GM19463 (cell line): ENCODE data around the gene CACNA2D4.

Source experiments
- ATAC-seq: cut with Tn5 transposase; IDR thresholded peaks from one replicate; pipeline ENCODE4 v1.9.1; 2021; ENCODE audit warnings: mild to moderate bottlenecking, moderate library complexity; ENCODE audit not compliant: unreplicated experiment

Gene CACNA2D4

DNA sequence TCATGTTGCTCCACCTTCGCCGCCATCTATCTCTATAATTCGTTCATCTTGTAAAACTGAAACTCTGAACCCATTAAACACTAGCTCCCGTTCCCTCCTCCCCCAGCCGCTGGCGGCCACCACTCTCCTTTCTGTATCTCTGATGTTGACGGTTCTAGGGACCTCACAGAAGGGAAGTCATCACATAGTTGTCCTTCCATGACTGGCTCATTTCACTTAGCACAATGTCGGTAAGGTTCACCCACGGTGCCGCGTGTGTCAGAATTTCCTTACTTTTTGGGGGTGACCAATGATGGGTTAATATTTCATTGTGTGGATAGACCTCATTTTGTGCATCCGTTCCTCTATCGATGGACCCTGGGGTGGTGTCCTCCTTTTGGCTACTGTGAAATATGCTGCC lies 2.0 kb upstream of the CACNA2D4 start:
- ATAC-seq: no peak

DNA sequence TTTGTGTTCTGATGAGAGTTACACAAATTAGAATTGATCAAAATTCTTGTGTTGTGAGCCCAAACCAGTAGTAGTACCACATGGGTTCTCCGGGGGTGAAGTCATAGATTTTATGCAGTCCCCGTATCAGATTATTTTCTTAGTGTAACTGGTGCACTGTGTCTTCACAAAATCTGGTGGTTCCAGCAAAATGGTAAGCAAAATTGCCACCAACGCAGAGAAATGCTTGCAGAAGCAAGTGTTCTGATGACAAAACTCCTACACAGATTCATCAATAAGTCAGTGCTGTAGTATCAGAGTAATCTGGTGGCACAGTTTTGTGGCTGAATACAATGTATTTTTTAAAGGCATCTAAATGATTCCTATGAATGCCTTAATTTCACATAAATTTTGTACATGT lies 1.3 kb upstream of the CACNA2D4 start:
- ATAC-seq: no peak

DNA sequence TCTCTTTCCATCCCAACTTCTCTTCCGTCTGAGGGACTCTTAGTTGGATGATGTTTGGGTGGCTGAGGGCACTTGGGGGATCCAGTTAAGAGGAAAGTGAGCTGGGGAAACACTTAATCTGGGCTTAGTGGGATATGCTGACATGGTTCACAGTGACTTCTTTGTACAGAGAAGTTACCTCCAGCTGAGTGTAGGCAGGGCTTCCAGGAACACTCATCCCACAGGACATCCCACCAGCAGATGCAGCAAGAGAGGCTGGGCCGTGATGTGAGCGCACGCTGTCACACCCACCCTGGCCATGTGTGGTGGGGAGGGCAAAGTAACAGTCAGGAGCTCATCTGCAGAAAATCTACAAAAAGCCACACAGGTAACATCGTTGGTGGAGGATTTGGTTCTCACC lies 832 bp upstream of the CACNA2D4 start:
- no peak for ATAC-seq

DNA sequence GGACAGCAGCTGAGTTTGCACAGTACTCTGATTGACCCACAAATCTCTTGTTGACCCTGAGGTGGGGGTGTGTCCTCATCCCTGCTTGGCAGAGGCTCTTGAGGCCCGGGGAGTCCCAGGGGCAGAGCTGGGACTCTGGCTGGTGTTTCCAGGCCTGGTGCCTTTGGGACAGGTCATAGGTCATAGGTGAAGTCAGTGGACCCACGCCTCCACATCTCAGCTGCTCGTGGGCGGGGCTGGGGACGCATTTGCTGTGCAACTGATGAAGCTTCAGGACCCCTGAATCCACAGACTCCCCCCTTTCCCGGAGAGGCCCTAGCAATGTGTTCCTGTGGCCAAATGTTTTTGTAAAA lies 408 bp upstream of the CACNA2D4 start:
- ATAC-seq: no peak

DNA sequence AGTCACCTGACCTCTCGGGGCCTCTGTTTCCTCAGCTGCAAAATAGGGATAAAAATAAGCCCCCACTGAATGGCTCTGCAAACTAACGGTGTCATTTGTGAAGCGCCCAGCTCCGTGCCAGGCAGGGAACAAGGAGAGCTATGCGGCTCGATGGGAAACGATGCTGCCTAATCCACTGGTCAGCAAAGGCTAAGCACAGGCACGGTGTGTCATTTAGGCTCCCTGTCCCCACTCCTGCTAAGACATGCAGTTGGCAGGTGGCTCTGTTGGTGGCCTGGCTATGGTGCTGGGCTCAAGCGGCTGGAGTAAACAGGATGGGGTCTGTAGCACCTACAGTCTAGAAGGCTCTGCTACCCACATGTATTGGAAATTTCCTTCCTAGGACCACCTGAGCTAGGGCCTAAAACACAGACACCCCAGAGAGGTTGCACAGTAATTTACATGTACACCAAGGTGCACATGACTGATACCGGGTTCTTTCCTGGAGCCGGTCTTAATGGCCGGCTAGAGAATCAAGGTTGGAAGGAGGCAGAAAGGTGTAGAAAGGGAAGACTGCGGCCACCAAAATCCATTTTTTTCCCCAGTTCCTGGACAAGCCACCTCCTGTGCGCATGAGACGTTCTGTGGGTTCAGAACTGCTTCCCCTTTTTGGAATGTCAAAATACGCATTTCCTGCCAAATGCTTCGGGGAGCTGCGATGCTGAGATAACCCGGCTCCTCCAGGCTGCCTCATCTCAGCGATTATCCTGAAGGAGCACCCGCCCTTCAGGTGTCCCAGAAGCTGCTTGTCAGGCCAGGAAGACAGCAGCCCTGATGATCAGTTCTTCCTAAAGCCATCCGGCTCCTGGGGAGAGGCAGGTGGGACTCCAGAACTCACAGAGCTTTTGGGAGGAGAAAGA lies 1.0 kb downstream of the CACNA2D4 start:
- no peak for ATAC-seq

DNA sequence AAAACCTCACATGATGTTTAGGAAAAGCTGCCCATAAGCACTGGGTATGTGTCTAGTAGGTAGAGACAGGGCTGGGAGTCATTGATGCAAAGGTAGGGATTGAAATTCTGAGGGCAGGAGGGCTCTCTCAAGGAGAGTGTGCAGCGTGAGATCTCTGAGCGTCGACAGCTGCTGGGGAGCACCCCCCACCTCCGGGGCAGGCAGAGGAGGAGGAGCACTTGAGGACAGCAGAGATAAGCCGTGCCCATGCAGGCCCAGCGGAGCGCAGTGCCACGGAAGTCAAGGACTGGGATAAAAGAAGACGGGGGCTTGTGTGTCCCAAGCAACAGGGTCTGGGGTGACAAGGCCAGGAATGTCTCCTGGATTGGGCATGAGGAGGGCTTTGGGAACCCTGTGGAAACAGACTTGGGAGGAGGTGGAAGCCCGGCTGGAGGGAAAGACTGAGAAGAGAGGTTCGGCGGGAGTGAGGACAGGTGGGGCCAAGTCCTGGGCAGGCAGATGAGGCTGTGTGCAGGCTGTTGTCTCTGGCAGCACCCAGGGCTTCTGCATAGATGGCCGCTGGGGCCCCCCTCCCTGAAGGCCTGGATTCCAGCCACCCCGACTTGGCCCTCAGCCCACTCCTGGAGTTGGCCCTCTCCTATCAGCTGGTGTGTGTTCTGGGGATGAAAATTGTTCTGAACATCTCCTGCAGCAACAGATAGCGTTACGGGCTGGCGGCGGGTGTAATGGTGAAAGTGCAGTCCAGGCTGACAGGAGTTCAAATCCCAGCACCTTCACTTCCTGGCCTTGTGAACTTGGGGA lies 1.9 kb downstream of the CACNA2D4 start:
- no peak for ATAC-seq

DNA sequence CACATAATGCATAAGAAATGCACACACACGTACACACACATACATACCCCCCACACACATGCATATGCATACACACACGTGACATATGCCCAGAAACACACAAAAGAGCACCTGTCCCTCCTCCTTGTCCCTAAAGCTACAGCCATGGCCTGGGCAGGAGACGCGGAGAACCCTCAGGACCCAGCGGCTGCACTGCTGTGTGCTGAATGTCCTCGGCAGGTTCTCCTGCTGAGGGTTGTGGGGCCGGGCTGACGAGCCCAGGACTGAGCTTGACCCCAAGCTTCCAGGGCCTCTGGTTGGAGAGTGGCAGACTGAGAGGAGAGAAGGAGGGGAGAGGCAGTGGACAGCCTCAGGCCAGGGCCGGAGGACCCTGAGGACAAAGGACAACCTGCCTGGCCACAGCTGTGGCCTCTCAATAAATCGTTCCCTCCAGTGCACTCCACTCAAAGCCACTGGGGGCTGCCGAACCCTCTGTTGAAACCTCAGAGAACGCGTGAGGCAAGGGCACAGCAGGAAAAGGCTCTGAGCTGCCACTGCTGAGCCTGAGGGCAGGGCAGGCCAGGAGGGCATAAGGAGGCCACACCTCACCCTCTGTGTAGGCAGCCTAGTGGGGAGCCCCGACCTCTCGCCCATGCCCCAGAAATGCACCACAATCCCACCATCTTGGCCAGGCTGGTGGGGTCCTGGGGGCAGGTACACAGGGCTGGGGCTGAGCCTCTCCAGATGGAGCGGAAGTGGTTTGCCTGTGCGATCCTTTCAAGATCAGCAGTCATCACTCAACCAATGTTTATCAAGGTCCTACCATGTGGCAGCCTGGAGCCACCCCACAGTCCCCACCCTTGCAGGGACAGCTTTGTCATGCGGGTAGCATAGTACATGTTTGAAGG lies 3.1 kb downstream of the CACNA2D4 start:
- no peak for ATAC-seq

DNA sequence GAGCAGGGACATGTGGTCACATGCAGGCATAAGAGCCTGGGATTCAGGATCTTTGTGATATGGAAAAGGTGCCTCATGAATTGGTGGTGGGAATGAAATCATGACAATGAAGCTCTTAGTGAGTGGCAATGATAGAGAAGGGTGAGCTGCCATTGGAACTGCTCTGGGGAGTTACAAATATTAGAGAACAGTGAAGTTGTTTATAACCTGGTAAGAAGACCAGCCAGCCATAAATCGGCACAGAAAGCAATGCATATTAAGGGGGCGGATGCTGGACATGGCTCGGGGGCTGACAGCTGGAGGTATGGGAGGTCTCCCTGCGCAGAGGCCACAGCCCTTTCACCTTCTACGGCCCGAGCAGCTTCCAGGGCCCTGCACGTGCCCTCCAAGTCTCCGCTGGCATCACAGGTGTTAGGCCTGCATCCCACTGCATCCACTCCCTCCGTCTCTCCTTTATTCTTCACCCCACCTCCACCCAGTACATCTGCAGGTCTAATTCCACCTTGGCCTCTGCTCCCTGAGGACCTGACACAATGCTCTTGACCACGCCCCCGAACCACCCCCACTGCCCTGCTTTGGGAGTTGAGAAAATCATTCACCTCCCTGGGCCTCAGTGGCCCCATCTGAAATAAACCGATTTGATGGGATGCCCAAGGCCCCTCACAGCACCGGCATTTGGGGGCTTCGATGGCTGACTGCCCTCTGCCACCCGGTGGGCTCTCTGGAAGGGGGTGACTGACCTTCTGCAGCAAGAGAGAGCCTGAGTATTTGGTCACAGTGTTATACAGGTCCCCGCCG lies 4.1 kb downstream of the CACNA2D4 start:
- ATAC-seq: no peak

DNA sequence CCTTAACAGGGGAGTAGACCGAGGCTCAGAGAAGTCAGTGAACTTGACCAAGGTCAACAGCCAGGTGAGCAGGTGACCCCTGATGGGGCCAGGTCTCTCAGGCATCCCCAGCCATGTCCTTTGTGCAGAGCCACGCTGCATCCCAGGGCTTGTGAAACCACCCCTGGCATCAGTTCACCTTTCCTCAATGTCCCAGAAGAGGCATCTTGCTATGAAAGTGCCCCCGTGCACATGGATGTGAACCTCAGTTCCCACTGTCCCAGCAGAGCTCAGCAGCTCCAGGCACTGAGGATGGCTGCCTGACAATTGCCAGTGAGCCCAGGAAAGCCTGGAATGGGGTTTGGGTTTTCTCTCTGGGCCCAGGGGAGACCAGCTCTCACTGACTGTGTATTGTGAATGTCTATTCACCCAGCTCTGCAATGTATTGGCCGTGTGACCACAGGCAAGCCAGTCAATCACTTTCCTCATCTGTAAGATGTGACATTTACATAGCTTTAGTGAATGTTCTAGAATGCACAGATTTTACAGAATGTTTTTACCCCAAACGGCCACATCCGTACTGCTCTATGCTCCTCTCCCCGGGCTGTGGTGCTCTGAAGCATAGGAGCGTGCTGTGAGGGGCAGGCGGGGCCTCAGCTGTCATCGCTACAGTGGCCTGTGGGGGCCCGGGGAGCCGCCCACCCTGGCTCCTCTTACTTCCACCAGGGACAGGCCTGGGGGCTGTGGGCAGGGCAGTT lies 4.9 kb downstream of the CACNA2D4 start:
- ATAC-seq: no peak

DNA sequence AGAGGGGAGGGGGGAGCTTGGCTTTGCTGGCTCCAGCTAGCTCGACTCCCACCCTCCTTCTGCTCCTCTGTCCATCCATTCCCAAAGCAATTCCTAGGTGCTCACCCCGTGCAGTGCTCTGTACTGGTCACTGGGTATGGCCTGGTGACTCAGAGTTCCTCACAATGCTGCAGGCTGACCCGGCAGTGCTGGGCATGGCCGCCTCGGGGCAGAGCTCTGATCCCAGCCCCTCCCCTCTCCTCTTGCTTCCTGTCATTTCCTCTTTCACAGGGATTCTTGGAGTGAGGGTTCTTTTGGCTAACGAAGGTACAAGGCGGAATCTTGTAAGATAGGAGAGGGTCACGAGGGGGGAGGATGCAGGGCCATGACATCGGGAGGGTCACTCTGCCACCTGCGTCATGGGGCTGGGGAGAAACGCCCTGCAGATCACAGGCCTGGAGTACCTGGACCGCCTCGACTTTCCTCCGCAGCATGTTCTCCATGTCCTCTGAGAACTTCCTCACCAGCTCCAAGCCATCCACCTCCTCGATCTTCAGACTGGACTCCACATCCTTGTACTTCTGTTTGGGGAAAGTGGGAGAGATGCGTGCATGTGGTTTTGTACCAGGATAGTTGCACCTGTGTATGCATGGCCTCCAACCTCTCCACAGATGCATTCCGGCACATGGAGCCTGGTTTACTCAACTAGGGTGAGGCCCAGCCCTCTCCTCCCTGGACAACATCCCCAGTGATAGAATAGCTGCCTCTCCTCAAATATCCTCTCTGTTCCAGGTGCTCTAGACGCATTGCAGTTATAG lies 5.7 kb downstream of the CACNA2D4 start:
- ATAC-seq: no peak

DNA sequence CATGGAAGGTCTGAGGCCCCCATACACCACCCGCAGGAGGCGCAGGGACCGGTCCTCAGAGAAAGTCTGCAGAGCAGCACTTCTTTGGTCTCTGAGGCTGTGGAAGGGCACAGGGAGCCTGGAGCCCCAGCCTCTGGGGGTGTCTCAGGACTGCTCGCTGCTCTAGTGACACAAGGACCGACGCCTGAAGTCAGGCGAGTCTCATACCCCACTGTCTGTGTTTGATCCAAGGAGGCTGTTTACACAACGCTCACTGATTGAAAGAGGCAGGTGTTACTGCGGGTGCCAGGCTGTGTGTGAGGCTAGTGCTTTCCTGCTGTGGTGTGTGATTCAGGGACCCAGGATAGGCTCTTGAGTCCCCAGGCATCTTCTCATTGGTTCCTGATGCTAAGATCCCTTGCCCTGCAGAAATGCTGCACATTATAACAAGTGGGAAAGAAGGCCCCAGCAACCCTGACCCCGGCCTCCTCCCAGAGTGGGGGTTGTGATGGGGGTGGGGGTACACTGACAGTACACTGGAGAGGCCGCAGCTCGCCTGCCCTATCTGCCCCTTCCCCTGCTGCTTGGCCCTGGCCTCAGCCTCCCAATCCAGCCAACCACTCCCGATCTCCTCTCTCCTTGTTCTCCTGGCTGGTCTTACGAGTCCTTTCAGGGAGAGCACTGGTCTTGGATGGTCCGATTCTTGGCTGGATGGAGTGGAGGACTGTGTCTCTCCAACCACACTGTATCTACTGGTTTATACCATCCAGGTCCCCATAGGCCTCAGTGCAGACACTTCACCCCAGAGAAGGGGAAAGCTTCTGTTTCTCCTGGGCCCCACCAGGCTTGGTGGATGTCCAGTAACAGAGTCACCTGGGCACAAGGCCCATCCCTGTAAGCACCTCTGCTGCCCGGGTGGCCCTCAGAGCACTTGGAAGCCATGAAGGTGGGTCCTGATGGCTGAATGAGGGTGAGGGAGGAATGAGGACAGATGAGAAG lies 6.6 kb downstream of the CACNA2D4 start:
- ATAC-seq: no peak

DNA sequence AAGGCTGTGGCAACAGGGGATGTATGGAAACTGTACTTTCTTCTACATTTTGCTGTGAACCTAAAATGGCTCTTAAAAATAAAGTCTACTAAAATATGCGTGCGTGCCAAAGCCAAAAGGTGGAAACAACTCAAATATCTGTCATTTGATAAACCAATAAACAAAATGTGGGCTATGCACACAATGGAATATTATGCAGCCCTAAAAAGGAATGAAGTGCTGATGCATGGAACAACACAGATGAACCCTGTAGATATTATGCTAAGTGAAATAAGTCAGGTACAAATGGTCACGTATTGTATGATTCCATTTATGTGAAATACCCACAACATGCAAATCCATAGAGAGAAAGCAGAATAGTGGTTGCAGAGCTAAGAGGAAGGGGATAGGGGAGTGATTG lies 8.0 kb downstream of the CACNA2D4 start:
- ATAC-seq: no peak

DNA sequence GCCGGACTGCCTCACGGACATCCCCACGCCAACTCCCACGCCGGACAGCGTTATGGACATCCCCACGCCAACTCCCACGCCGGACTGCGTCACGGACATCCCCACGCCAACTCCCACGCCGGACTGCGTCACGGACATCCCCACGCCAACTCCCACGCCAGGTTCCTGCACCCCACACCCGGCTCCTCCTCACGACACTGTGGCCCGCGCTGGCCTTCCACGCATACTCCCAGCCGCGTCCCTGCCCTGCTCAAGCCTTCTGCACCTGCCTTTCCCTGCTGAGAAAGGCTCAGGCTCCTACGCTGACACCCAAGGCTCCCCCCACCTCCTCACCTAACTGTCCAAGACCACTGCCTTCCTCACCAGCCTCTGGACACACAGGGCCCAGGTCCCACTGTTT lies 9.7 kb downstream of the CACNA2D4 start:
- ATAC-seq: no peak

DNA sequence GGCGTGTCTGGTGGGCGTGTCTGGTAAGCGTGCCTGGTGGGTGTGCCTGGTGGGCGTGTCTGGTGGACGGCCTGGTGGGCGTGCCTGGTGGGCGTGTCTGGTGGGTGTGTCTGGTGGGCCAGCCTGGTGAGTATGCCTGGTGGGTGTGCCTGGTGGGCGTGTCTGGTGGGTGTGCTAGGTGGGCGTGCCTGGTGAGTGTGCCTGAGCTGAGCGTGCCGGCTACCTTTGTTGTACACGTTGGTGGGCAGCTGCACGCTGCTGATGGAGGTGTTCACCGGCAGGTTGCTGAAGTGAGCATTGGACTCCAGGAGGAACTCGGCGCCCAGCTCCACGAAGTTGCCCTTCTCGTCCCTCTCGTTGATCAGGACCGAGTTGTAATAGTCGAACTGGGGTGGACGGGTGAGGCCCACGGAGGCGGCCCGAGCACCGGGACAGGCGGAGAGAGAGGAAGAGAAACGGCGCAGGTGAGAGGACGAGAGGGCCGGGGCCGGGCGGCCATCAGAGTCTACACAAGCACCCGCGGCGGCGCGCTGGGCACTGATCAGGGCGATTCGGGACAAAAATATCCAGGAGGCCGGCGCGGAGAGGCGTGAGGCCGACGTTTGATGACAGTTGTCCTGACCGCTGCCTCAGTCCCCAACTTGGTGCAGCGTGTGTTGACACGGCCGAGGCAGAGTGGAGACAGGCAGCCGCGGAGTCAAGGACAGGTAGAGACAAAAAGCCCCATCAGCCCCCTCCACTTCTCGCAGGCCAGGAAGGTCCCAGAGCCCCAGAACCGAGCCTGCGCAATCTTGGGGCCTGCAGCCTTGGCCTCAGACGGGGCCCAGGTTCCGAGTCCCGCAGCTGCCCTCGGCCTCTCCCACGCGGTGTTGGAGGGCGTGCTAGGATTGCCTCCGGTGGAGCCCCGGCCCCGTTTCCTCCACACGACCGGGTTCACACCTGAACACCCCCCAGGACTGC lies 10.5 kb downstream of the CACNA2D4 start:
- no peak for ATAC-seq

DNA sequence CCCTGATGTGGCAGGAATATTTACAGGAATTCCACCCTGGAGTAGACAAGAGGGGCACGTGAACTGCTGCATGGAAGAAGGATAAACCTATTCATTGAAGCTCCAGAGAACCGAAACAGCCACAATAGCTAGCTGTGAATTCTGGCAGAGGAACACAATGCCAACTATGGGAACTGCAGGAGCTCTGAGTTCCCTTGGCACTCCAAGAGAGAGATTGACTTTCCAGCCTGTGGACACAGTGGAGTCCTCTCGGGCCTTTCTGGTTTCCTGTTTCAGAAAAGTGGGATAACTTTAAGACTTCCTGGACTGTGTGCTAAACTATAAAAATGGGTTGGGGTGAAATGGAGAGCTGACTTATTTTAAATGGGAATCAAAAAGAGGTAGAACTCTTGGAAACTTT lies 11.9 kb downstream of the CACNA2D4 start:
- no peak for ATAC-seq

DNA sequence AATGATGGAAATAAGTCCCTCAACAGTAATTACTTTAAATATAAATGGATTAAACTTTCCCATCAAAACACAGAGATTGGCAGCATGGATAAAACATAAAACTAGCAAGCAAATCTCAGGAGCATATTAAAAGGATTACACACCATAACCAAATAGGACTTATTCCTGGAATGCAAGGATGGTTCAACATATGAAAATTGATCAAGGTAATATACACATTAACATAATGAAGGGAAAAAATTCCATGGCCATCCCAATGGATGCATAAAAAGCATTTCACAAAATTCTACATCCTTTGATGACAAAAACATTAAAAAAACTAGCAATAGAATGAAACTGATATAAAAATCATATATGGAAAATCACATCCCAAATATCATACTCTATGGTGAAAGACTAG lies 13.6 kb downstream of the CACNA2D4 start:
- ATAC-seq: no peak

DNA sequence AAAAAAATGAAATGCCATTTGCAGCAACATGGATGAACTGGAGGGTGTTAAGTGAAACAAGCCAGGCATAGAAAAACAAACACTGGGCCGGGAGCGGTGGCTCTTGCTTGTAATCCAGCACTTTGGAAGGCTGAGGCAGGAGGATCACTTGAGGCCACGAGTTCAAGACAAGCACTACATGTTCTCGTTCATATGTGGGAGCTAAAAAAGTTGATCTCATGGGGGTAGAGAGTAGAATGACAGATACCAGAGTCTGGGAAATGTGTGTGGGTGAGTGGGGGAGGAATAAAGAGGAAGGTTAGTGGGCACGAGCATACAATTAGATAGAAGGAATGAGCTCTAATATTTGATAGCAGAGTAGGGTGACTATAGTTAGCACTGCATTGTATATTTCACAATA lies 21.5 kb downstream of the CACNA2D4 start:
- ATAC-seq: no peak
